A549 (cell line): ENCODE results near the gene ZNF77. TPM values are rescaled to one million over a fixed set of nuclear protein-coding genes. Genes with fewer than 3 reads are reported as not detected.

Experiments used
- ATAC-seq, 2 experiments: fragments of 200-7000 bp in 1 of 2; fragments of >200 bp in 1 of 2; cut with Nextera tagmentation in 1 of 2; cut with Tn5 transposase in 1 of 2; 3 replicates each; pipeline versions ENCODE4 v1.8.0 to v1.9.1; 2018 to 2020; ENCODE audit warnings: mild to moderate bottlenecking in 1 of 2, moderate library complexity in 1 of 2
- CTCF ChIA-PET: fragments of 300-600 bp; sonication (Branson Sonifier 250); formaldehyde crosslinking; extraction: SDS; loops from one replicate; lab custom pipeline; 2021; ENCODE audit warnings: antibody characterized with exemption, inconsistent platforms; lab: Yijun Ruan, JAX
- POLR2A ChIA-PET: fragments of 350-600 bp; formaldehyde crosslinking; extraction: SDS; loops from one replicate; lab custom pipeline; 2021; ENCODE audit warnings: antibody characterized with exemption, inconsistent platforms; lab: Yijun Ruan, JAX
- DNase-seq, 2 experiments: peaks; one replicate each; pipeline versions ENCODE4 v3.0.0 to v3.0.0-alpha.2; 2011 to 2016; ENCODE audit warnings: low read depth in 1 of 2, low spot score in 1 of 2
- FAIRE-seq: peaks from 2 replicates; lab custom pipeline; 2011; peaks lifted over from hg19 to GRCh38; lab: Jason Lieb, UNC
- H3K27ac ChIP-seq, 2 experiments: fragments of >200 bp; sonication (Bioruptor Twin); formaldehyde crosslinking; 3 replicates each; pipeline ENCODE4 v1.5.1; 2016 to 2017
- H3K4me1 ChIP-seq: fragments of >200 bp; sonication (Bioruptor Twin); formaldehyde crosslinking; 3 replicates; pipeline ENCODE4 v1.6.1; 2016
- H3K4me2 ChIP-seq: fragments of >200 bp; sonication (Bioruptor Twin); formaldehyde crosslinking; 3 replicates; pipeline ENCODE4 v1.6.1; 2016
- H3K4me3 ChIP-seq: fragments of >200 bp; sonication (Bioruptor Twin); formaldehyde crosslinking; 3 replicates; pipeline ENCODE4 v1.5.1; 2016
- H3K9me3 ChIP-seq: fragments of >200 bp; sonication (Bioruptor Twin); formaldehyde crosslinking; 3 replicates; pipeline ENCODE4 v1.6.1; 2016
- BCL3 ChIP-seq: fragments of >200 bp; sonication (Bioruptor Twin); formaldehyde crosslinking; IDR thresholded peaks from 3 replicates; pipeline ENCODE4 v1.6.1; 2016
- BHLHE40 ChIP-seq: IDR thresholded peaks from 2 replicates; pipeline ENCODE4 v1.6.1; 2012; ENCODE audit warnings: low read depth, low read length, inconsistent platforms
- CBX8 ChIP-seq: fragments of 200-600 bp; sonication (generic); IDR thresholded peaks from 2 replicates; pipeline ENCODE4 v1.6.1; 2016
- CHD4 ChIP-seq: fragments of 200-600 bp; sonication (generic); IDR thresholded peaks from 2 replicates; pipeline ENCODE4 v1.6.1; 2016; ENCODE audit warnings: antibody characterized with exemption, mild to moderate bottlenecking, borderline replicate concordance
- E2F6 ChIP-seq: IDR thresholded peaks from 2 replicates; pipeline ENCODE4 v1.6.1; 2012; ENCODE audit warnings: low read depth, borderline replicate concordance
- FOXS1 ChIP-seq: fragments of 250-450 bp; sonication (Bioruptor Pico); IDR thresholded peaks from 2 replicates; pipeline ENCODE4 v1.5.0; 2020; ENCODE audit warnings: mild to moderate bottlenecking, moderate library complexity
- GATA3 ChIP-seq: IDR thresholded peaks from 2 replicates; pipeline ENCODE4 v1.6.1; 2012; ENCODE audit warnings: borderline replicate concordance
- HOXB13 ChIP-seq: fragments of 250-450 bp; sonication (Bioruptor Pico); IDR thresholded peaks from 2 replicates; pipeline ENCODE4 v1.5.0; 2020; ENCODE audit warnings: low read depth, mild to moderate bottlenecking, moderate library complexity
- KDM1A ChIP-seq: fragments of 200-600 bp; sonication (generic); IDR thresholded peaks from 2 replicates; pipeline ENCODE4 v1.6.1; 2016; ENCODE audit warnings: low read depth, mild to moderate bottlenecking
- KDM5A ChIP-seq: fragments of 200-600 bp; sonication (generic); IDR thresholded peaks from 2 replicates; pipeline ENCODE4 v1.6.1; 2016; ENCODE audit warnings: antibody characterized with exemption, mild to moderate bottlenecking
- MAFK ChIP-seq: fragments of 450-650 bp; IDR thresholded peaks from 2 replicates; pipeline ENCODE4 v1.6.1; 2014; ENCODE audit not compliant: partially characterized antibody
- MAX ChIP-seq: IDR thresholded peaks from 2 replicates; pipeline ENCODE4 v1.6.1; 2012
- MYC ChIP-seq: IDR thresholded peaks from 2 replicates; pipeline ENCODE4 v1.6.1; 2012; ENCODE audit warnings: mild to moderate bottlenecking, inconsistent platforms, low read length, improper control_type of control experiment, borderline replicate concordance
- PBX3 ChIP-seq: IDR thresholded peaks from 2 replicates; pipeline ENCODE4 v1.6.1; 2012
- RAD21 ChIP-seq, 2 experiments: fragments of >200 bp in 1 of 2; sonication (Bioruptor Twin) in 1 of 2; formaldehyde crosslinking in 1 of 2; IDR thresholded peaks in 1 of 2; conservative IDR thresholded peaks in 1 of 2; 2 replicates in 1 of 2; 3 replicates in 1 of 2; pipeline ENCODE4 v1.6.1; 2012 to 2018; ENCODE audit warnings: inconsistent platforms in 1 of 2
- RARB ChIP-seq: fragments of 250-450 bp; sonication (Bioruptor Pico); IDR thresholded peaks from 2 replicates; pipeline ENCODE4 v1.8.0; 2021; ENCODE audit warnings: mild to moderate bottlenecking, moderate library complexity
- RCOR1 ChIP-seq: fragments of 150-350 bp; IDR thresholded peaks from 2 replicates; pipeline ENCODE4 v1.6.1; 2014; ENCODE audit warnings: antibody characterized with exemption, low read length, low read depth
- SMC3 ChIP-seq: fragments of >200 bp; sonication (Bioruptor Twin); formaldehyde crosslinking; IDR thresholded peaks from 3 replicates; pipeline ENCODE4 v1.6.1; 2018; ENCODE audit warnings: inconsistent platforms
- ZC3H11A ChIP-seq: fragments of 450-650 bp; IDR thresholded peaks from 2 replicates; pipeline ENCODE4 v1.6.1; 2014; ENCODE audit warnings: antibody characterized with exemption, mild to moderate bottlenecking
- ZFP36 ChIP-seq: fragments of 450-650 bp; IDR thresholded peaks from 2 replicates; pipeline ENCODE4 v1.6.1; 2014; ENCODE audit warnings: borderline replicate concordance; ENCODE audit not compliant: partially characterized antibody
- WGBS: methylation state at CpG from one replicate; pipeline ENCODE4 v1.1.6; 2017; ENCODE audit errors: missing lambda C conversion rate; 5-methylcytosine and 5-hydroxymethylcytosine counted together
- polyA plus RNA-seq, 4 experiments: library from polyadenylated mRNA; depleted of rRNA in 3 of 4; stranded (reverse); fragments of >200 nt; fragmentation: RNase III in 1 of 4; extraction: RNeasy Plus Mini Kit Qiagen cat#74134 plus additional on column Dnase treatment in 1 of 4; gene quantifications; 2 replicates in 3 of 4; 3 replicates in 1 of 4; pipeline ENCODE4 v1.2.3, GENCODE V29; 2011 to 2017

Gene ZNF77
- polyA plus RNA-seq, 2 of the 4 experiments (the other 2 are of a cell fraction), result 1.7 to 3.4 TPM

- TF ChIP-seq PBX3 (no peak), CBX8 (no peak), BCL3 (no peak), HOXB13 (CRISPR knock-in tag) (no peak), RAD21 (conservative IDR thresholded peaks at IDR 0.05 in 1 of 2, IDR thresholded peaks at IDR 0.05 in 1 of 2) (peak; percentile 77), RCOR1 (no peak), GATA3 (no peak), RARB (no peak), KDM5A (no peak), ZC3H11A (no peak), CHD4 (no peak), SMC3 (peak; percentile 50), FOXS1 (CRISPR knock-in tag) (no peak)
Observed at GRCh38 chr19:2962018-2962670, 17.4 kb upstream of the ZNF77 start (continued).

- POLR2A ChIA-PET, result interaction anchor here (0.6 to 0.7 kb wide), 2 partner anchors 200 to 802 kb away, joined by 4 to 5 read pairs; partner anchors contain the start of gene APBA3
- FAIRE-seq, result no peak
- no peak overlapping the region for H3K4me3 ChIP-seq
Observed at GRCh38 chr19:2960120-2960519, 15.3 kb upstream of the ZNF77 start.

More at GRCh38 chr19:2960120-2960519, 15.3 kb upstream of the ZNF77 start:
- TF ChIP-seq MAX (no peak), RCOR1 (no peak), BHLHE40 (no peak), SMC3 (no peak), MAFK (no peak), E2F6 (no peak), MYC (no peak), ZFP36 (no peak), BCL3 (no peak), KDM1A (no peak)
- H3K27ac ChIP-seq, result no peak overlapping the region
- H3K4me2 ChIP-seq, result no peak overlapping the region
- H3K9me3 ChIP-seq, result no peaks in the 10 kb centered on the region
- 71% methylated on average over 12 of the region's 12 CpGs for WGBS
- DNase-seq (no peak), ATAC-seq (no peak)
- no peaks in the 10 kb centered on the region for H3K4me1 ChIP-seq
- CTCF ChIA-PET, result interaction anchor here (0.6 to 12.8 kb wide), 4 partner anchors 9 to 343 kb away, joined by 3 to 127 read pairs (median 4); no protein-coding TSS in a partner anchor
